PC-3 (cell line): ENCODE measurements around the gene FGFRL1.

Experiments
- EZH2 ChIP-seq: fragments of 300-600 bp; sonication (generic); IDR thresholded peaks from one replicate; pipeline ENCODE4 v1.6.1; 2017; ENCODE audit warnings: antibody characterized with exemption, mild to moderate bottlenecking, low read length; ENCODE audit not compliant: unreplicated experiment
- EZH2phosphoT487 ChIP-seq: fragments of 300-600 bp; sonication (generic); IDR thresholded peaks from 2 replicates; pipeline ENCODE4 v1.6.1; 2018; ENCODE audit warnings: mild to moderate bottlenecking, antibody characterized with exemption, low read length, borderline replicate concordance

DNA sequence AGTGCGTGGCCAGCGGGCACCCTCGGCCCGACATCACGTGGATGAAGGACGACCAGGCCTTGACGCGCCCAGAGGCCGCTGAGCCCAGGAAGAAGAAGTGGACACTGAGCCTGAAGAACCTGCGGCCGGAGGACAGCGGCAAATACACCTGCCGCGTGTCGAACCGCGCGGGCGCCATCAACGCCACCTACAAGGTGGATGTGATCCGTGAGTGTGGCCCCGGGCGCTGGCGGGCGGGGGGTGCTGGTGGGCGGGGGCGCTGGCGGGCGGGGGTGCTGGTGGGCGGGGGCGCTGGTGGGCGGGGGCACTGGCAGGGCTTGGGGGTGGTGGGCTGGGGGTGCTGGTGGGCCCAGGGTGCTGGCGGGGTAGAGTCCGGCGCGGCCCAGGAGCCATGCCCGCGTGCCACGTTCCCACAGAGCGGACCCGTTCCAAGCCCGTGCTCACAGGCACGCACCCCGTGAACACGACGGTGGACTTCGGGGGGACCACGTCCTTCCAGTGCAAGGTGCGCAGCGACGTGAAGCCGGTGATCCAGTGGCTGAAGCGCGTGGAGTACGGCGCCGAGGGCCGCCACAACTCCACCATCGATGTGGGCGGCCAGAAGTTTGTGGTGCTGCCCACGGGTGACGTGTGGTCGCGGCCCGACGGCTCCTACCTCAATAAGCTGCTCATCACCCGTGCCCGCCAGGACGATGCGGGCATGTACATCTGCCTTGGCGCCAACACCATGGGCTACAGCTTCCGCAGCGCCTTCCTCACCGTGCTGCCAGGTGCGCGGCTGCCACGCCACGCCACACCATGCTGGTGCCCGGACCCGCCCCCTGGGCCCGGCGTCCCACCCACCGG is 12.7 kb downstream of the FGFRL1 start:
- TF ChIP-seq EZH2 = no peak
- no peak for TF ChIP-seq EZH2phosphoT487
